Measurements from ENCODE around the gene SETD1B.
"Not testable (repeated sequence)": the region's sequence is repeated elsewhere in the genome, so short reads cannot be mapped to it uniquely, and the experiment has no call there.

The SETD1B gene

GRCh38 chr12:121849665-121850064, 45.9 kb downstream of the SETD1B start:
- Histone ChIP-seq H3K4me1 (no peaks in the 10 kb centered on the region), H3K4me3 (ENCODE audit: low read depth, low read length) (no peak overlapping the region), H3K27me3 (0 out of 2 replicates have a peak, but pooled peaks cover 3% of the 10 kb centered on the region), H3K9me3 (no peaks in the 10 kb centered on the region), H3K36me3 (no peaks in the 10 kb centered on the region)
- DNase-seq, result no peak
- TF ChIP-seq, protein P1, sequence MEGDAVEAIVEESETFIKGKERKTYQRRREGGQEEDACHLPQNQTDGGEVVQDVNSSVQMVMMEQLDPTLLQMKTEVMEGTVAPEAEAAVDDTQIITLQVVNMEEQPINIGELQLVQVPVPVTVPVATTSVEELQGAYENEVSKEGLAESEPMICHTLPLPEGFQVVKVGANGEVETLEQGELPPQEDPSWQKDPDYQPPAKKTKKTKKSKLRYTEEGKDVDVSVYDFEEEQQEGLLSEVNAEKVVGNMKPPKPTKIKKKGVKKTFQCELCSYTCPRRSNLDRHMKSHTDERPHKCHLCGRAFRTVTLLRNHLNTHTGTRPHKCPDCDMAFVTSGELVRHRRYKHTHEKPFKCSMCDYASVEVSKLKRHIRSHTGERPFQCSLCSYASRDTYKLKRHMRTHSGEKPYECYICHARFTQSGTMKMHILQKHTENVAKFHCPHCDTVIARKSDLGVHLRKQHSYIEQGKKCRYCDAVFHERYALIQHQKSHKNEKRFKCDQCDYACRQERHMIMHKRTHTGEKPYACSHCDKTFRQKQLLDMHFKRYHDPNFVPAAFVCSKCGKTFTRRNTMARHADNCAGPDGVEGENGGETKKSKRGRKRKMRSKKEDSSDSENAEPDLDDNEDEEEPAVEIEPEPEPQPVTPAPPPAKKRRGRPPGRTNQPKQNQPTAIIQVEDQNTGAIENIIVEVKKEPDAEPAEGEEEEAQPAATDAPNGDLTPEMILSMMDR (IDR thresholded peaks at IDR 0.05; ENCODE audit: low read depth, low read length), result no peak

GRCh38 chr12:121852392-121852791, 48.6 kb downstream of the SETD1B start:
- H3K36me3 ChIP-seq; DNase-seq; H3K9me3 ChIP-seq; H3K4me3 ChIP-seq (ENCODE audit: low read depth, low read length); H3K4me1 ChIP-seq; H3K27me3 ChIP-seq: not testable (repeated sequence)

- Histone ChIP-seq H3K9me3 (no peaks in the 10 kb centered on the region), H3K36me3 (no peaks in the 10 kb centered on the region), H3K27me3 (0 out of 2 replicates have a peak, but pooled peaks cover 3% of the 10 kb centered on the region), H3K4me3 (ENCODE audit: low read depth, low read length) (no peak overlapping the region), H3K4me1 (peaks cover 6% of the 10 kb centered on the region; the same call in 1 of the 2 replicates)
- TF ChIP-seq, protein P1 (IDR thresholded peaks at IDR 0.05; ENCODE audit: low read depth, low read length), result no peak
- no peak for DNase-seq
These were observed 53.8 kb downstream of the SETD1B start for GRCh38 chr12:121857322-121858246.

DNA sequence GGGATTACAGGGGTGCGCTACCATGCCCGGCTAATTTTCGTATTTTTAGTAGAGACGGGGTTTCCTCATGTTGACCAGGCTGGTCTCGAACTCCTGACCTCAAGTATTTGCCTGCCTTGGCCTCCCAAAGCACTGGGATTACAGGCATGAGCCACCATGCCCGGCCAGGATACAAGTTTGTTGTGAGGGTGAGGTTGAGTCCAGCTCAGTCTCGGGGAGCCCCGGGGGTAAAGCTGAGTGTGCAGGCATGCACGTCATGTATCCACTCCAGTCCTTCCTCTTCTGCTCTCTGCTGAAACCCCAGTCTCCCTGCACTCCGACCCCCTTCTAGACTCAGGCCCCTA, 54.5 kb downstream of the SETD1B start:
- no peak for DNase-seq
- TF ChIP-seq, protein P1 (IDR thresholded peaks at IDR 0.05; ENCODE audit: low read depth, low read length), result no peak
- Histone ChIP-seq H3K36me3 (no peaks in the 10 kb centered on the region), H3K9me3 (no peaks in the 10 kb centered on the region), H3K4me3 (ENCODE audit: low read depth, low read length) (no peak overlapping the region), H3K27me3 (0 out of 2 replicates have a peak, but pooled peaks cover 3% of the 10 kb centered on the region), H3K4me1 (peaks cover 6% of the 10 kb centered on the region; the same call in 1 of the 2 replicates)

- DNase-seq, result no peak
- Histone ChIP-seq H3K27me3 (0 out of 2 replicates have a peak, but pooled peaks cover 3% of the 10 kb centered on the region), H3K4me1 (peaks cover 6% of the 10 kb centered on the region; the same call in 1 of the 2 replicates), H3K9me3 (no peaks in the 10 kb centered on the region), H3K4me3 (ENCODE audit: low read depth, low read length) (no peak within 1 kb of the TSS), H3K36me3 (no peaks in the 10 kb centered on the region)
- TF ChIP-seq, protein P1 (IDR thresholded peaks at IDR 0.05; ENCODE audit: low read depth, low read length), result no peak
These were observed 55.1 kb downstream of the SETD1B start, which contains the start of gene HPD for GRCh38 chr12:121858662-121859572. Gene HPD (minus strand): TSS chr12:121858859. CDS start chr12:121858823, 36 bp downstream.

- no peak for DNase-seq
- Histone ChIP-seq H3K36me3 (no peaks in the 10 kb centered on the region), H3K9me3 (no peaks in the 10 kb centered on the region), H3K4me1 (peaks cover 6% of the 10 kb centered on the region; the same call in 1 of the 2 replicates), H3K4me3 (ENCODE audit: low read depth, low read length) (no peak overlapping the region), H3K27me3 (no peaks in the 10 kb centered on the region)
- TF ChIP-seq, protein P1 (IDR thresholded peaks at IDR 0.05; ENCODE audit: low read depth, low read length), result no peak
These were observed 56.4 kb downstream of the SETD1B start for GRCh38 chr12:121860257-121860656.

- H3K9me3 ChIP-seq; H3K36me3 ChIP-seq; DNase-seq; H3K4me3 ChIP-seq (ENCODE audit: low read depth, low read length); H3K27me3 ChIP-seq; H3K4me1 ChIP-seq: not testable (repeated sequence)
These were observed 56.9 kb downstream of the SETD1B start for GRCh38 chr12:121860699-121861098.

All from BE2C (cell line).